Karpas-422 (cell line): ENCODE data around the gene KRT5. TPM values are rescaled to one million over a fixed set of nuclear protein-coding genes. Genes with fewer than 3 reads are reported as not detected.
"Not testable (repeated sequence)": the region's sequence is repeated elsewhere in the genome, so short reads cannot be mapped to it uniquely, and the experiment has no call there.

Experiments
- DNase-seq: peaks from one replicate; pipeline ENCODE4 v3.0.0-alpha.2; 2015
- H2AFZ ChIP-seq: fragments of 200-600 bp; sonication (generic); 2 replicates; pipeline ENCODE4 v1.6.1; 2014; ENCODE audit warnings: antibody characterized with exemption, low read length, mixed read lengths
- H3K27ac ChIP-seq: fragments of 200-600 bp; sonication (generic); 2 replicates; pipeline ENCODE4 v1.5.1; 2014; ENCODE audit warnings: mild to moderate bottlenecking, low read length, moderate library complexity
- H3K27me3 ChIP-seq: fragments of 200-600 bp; sonication (generic); 2 replicates; pipeline ENCODE4 v1.6.1; 2014; ENCODE audit warnings: low read length, mixed read lengths
- H3K36me3 ChIP-seq: fragments of 200-600 bp; sonication (generic); 2 replicates; pipeline ENCODE4 v1.6.1; 2014; ENCODE audit warnings: low read length, mixed read lengths; ENCODE audit not compliant: insufficient read depth
- H3K4me1 ChIP-seq: fragments of 200-600 bp; sonication (generic); 2 replicates; pipeline ENCODE4 v1.6.1; 2014; ENCODE audit warnings: mild to moderate bottlenecking, low read length, mixed read lengths
- H3K4me2 ChIP-seq: fragments of 200-600 bp; sonication (generic); 2 replicates; pipeline ENCODE4 v1.6.1; 2014; ENCODE audit warnings: low read length, low read depth, mild to moderate bottlenecking; ENCODE audit not compliant: poor library complexity, severe bottlenecking
- H3K4me3 ChIP-seq: fragments of 200-600 bp; sonication (generic); 2 replicates; pipeline ENCODE4 v1.5.1; 2014; ENCODE audit warnings: mild to moderate bottlenecking, antibody characterized with exemption, low read length, mixed read lengths
- H3K79me2 ChIP-seq: fragments of 200-600 bp; sonication (generic); 2 replicates; pipeline ENCODE4 v1.6.1; 2014; ENCODE audit warnings: mild to moderate bottlenecking, low read length, mixed read lengths
- H3K9ac ChIP-seq: fragments of 200-600 bp; sonication (generic); 2 replicates; pipeline ENCODE4 v1.6.0; 2014; ENCODE audit warnings: low read length
- H3K9me2 ChIP-seq: fragments of 200-600 bp; sonication (generic), shearing (Covaris generic); replicated peaks from 2 replicates; pipeline ENCODE4 v1.6.0; 2014; ENCODE audit warnings: mild to moderate bottlenecking, low read length, moderate library complexity; ENCODE audit not compliant: insufficient read depth
- H3K9me3 ChIP-seq: fragments of 300-700, 200-600 bp; sonication (generic); 2 replicates; pipeline ENCODE4 v1.6.1; 2014; ENCODE audit warnings: low read length, mixed read lengths
- H4K20me1 ChIP-seq: fragments of 200-600 bp; sonication (generic); 2 replicates; pipeline ENCODE4 v1.6.1; 2014; ENCODE audit warnings: mild to moderate bottlenecking, antibody characterized with exemption, low read length, low read depth; ENCODE audit not compliant: insufficient read depth
- total RNA-seq: library from RNA; depleted of rRNA; stranded (reverse); fragments of >200 nt; shearing (Covaris generic); gene quantifications from 2 replicates; pipeline ENCODE4 v1.2.3, GENCODE V29; 2014; ENCODE audit warnings: low replicate concordance

KRT5 gene
- total RNA-seq, 1 experiment from 2014 or later: not detected

DNA sequence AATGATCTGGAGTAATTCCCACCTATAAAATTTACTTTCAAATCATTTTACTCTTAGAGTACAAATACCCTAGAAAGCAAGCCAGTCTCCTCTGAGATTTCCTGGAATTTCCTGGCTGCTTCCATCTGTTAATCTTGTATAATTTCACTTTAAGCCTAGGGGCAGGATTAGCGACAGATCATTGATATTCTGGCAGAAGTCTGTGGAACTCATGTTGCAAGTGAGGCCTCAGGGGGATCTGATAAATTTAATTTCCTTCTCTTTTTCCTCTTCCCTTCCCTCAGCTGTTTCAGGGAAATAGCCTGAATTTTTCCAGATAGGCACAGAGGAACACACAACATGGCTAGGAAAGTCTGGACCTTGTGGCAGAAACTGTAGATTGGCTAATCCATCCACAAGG is 21.2 kb downstream of the KRT5 start:
- no peak overlapping the region for H3K9ac ChIP-seq
- H3K9me3 ChIP-seq: no peaks in the 10 kb centered on the region
- H3K4me1 ChIP-seq: peaks cover 21% of the 10 kb centered on the region
- H3K4me3 ChIP-seq: no peak overlapping the region
- no peaks in the 10 kb centered on the region for H3K36me3 ChIP-seq
- no peaks in the 10 kb centered on the region for H4K20me1 ChIP-seq
- H3K27ac ChIP-seq: no peak overlapping the region
- H3K4me2 ChIP-seq: no peak overlapping the region
- H3K27me3 ChIP-seq: no peaks in the 10 kb centered on the region
- no peaks in the 10 kb centered on the region for H3K9me2 ChIP-seq
- DNase-seq: no peak
- no peaks in the 10 kb centered on the region for H3K79me2 ChIP-seq
- H2AFZ ChIP-seq: no peak overlapping the region

DNA sequence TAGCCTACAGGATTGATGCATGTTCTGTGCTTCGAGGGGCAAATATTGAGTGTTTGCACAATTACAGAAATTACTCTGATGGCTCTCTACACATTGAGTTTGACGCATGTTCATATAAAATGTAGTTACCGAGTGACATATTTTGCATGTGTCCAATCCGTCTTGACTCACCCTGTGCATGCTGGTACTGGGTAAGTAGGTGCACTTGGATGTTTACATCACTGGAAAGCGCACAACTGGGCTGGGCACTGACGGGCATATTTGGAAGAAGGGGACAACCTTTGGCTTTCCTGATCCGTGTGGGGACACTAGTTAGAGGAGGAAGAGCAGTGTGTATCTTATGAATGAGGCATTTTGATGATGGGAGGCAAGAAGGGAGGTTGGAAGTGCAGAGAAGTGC is 22.2 kb downstream of the KRT5 start:
- H3K27ac ChIP-seq: no peak overlapping the region
- H4K20me1 ChIP-seq: no peaks in the 10 kb centered on the region
- no peak for DNase-seq
- H3K4me3 ChIP-seq: no peak overlapping the region
- H3K9me2 ChIP-seq: no peaks in the 10 kb centered on the region
- H3K36me3 ChIP-seq: no peaks in the 10 kb centered on the region
- H3K4me2 ChIP-seq: no peak overlapping the region
- no peaks in the 10 kb centered on the region for H3K27me3 ChIP-seq
- no peak overlapping the region for H3K9ac ChIP-seq
- no peak overlapping the region for H2AFZ ChIP-seq
- peaks cover 21% of the 10 kb centered on the region for H3K4me1 ChIP-seq
- H3K9me3 ChIP-seq: no peaks in the 10 kb centered on the region
- H3K79me2 ChIP-seq: no peaks in the 10 kb centered on the region

DNA sequence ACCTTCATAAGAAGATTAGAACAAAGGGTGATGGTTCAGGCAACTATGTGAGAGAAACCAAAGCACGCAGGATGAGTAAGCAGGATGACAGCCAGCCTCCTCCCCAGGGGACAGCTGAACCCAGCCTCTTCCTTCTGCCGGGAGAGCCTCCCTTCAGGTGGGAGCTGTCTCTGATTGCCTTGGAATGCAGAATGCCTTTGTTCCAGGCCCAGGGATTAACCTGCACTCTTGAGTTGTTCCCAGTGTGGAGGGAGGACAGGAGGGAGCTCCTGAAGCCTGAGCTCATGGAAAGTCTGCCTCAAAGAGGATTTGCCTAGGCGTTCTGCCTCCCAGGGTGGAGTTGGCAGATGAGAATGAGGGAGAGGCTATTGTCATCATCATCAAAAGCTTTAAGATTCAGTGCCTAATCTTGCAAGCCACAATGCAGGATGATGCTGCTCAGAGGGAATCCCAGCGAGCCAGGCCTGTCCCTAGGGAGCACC is 23.6 kb downstream of the KRT5 start:
- Histone ChIP-seq H3K4me2 (peak overlapping the region; percentile 26), H3K27me3 (no peaks in the 10 kb centered on the region), H3K9me3 (no peaks in the 10 kb centered on the region), H3K36me3 (no peaks in the 10 kb centered on the region), H3K27ac (no peak overlapping the region), H3K9ac (no peak overlapping the region), H3K9me2 (no peaks in the 10 kb centered on the region), H3K4me3 (no peak overlapping the region), H4K20me1 (no peaks in the 10 kb centered on the region), H3K79me2 (no peaks in the 10 kb centered on the region), H3K4me1 (peaks cover 21% of the 10 kb centered on the region), H2AFZ (no peak overlapping the region)
- DNase-seq: no peak

DNA sequence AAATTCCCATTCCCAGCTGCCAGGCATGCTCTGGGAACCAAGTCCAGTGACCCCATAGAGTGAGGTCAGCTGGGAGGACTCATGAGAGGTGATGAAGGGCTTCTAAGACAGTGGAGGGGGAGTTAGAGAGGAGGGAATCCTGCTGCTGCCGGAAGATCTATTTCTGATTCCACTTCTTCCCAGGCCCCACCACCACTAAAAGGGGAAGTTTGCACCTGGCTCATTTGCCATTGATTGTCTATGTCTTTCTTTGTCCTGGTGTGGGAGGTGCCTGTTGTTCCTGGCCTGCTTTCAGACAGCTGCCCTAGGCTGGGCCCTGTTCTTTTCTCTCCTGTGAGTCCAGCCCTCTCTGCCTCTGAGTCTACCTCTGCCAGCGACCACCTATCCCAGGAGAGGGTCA is 24.1 kb downstream of the KRT5 start:
- no peak for DNase-seq
- no peaks in the 10 kb centered on the region for H4K20me1 ChIP-seq
- H3K9me2 ChIP-seq: no peaks in the 10 kb centered on the region
- H3K27me3 ChIP-seq: no peaks in the 10 kb centered on the region
- H3K27ac ChIP-seq: no peak overlapping the region
- H3K4me3 ChIP-seq: no peak overlapping the region
- H3K36me3 ChIP-seq: no peaks in the 10 kb centered on the region
- peak overlapping the region; percentile 26 for H3K4me2 ChIP-seq
- H3K79me2 ChIP-seq: no peaks in the 10 kb centered on the region
- no peaks in the 10 kb centered on the region for H3K9me3 ChIP-seq
- H2AFZ ChIP-seq: no peak overlapping the region
- no peak overlapping the region for H3K9ac ChIP-seq
- H3K4me1 ChIP-seq: peaks cover 21% of the 10 kb centered on the region

DNA sequence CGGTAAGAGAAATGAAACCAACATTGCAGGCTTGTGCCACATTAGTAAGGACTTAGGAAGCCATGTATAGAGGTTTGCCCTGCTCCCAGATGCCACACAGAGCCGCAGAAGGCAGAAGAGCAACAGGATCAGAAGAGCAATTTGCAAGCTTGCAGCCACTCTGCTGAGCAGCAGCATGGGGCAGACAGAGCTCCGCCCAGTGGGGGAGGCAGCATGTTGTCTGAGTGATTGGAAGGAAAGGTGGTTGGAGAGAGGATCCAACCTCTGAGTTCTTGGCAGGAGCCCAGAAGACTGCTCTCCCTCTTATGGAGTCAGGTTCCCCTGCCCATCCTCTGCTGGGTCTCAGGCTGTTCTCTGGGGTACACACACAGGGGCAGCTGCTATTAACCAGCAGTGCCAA is 24.8 kb downstream of the KRT5 start:
- Histone ChIP-seq H3K36me3 (no peaks in the 10 kb centered on the region), H3K4me3 (no peak overlapping the region), H2AFZ (no peak overlapping the region), H3K27me3 (no peaks in the 10 kb centered on the region), H3K9me2 (no peaks in the 10 kb centered on the region), H3K9ac (no peak overlapping the region), H3K27ac (no peak overlapping the region), H3K4me1 (peaks cover 21% of the 10 kb centered on the region), H3K4me2 (no peak overlapping the region), H4K20me1 (no peaks in the 10 kb centered on the region), H3K9me3 (no peaks in the 10 kb centered on the region), H3K79me2 (no peaks in the 10 kb centered on the region)
- DNase-seq: no peak

DNA sequence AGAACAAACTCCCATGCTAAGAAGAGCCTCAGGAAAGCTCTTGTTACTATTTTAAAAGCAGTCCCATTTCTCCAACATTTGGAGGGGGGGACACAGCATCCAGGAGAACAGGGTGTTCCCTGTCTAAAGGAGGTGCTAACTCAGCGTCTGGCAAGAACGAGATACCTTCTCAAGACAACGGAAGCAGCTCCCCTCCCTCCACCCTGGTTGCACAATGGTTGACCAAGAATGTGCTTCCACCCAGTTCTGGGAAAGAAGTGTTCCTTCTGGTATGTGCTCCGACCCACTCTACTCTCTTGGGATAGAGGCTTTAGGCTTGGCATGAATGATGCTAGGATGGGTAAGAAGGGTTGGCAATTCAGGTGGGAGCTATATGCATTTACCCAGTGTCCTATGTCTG is 25.7 kb downstream of the KRT5 start:
- H3K4me2 ChIP-seq: no peak overlapping the region
- no peaks in the 10 kb centered on the region for H3K9me3 ChIP-seq
- no peak for DNase-seq
- H3K9me2 ChIP-seq: no peaks in the 10 kb centered on the region
- no peaks in the 10 kb centered on the region for H3K79me2 ChIP-seq
- no peak overlapping the region for H3K27ac ChIP-seq
- H3K4me1 ChIP-seq: peaks cover 21% of the 10 kb centered on the region
- no peak overlapping the region for H3K9ac ChIP-seq
- no peaks in the 10 kb centered on the region for H3K27me3 ChIP-seq
- no peaks in the 10 kb centered on the region for H4K20me1 ChIP-seq
- H2AFZ ChIP-seq: no peak overlapping the region
- no peak overlapping the region for H3K4me3 ChIP-seq
- H3K36me3 ChIP-seq: no peaks in the 10 kb centered on the region

DNA sequence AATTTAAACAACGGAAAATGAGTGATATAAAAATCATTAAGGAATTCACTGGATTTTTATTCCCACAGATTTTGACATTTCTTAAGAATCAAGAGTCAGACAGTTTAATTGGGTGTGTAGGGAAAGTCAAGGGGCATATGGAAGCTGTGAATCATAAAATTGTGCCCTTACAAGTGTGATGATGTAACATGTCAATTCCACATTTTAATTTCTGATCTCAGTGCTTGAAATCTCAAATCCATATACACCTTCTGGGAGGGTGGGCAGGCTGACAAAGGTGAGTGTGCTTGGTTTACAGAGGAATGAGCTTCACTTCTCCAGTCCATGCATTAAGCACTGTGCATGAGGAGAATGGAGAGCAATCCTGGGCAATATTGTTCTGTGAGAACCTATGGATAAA is 26.1 kb downstream of the KRT5 start:
- Histone ChIP-seq H3K9ac (no peak overlapping the region), H3K9me3 (no peaks in the 10 kb centered on the region), H3K9me2 (no peaks in the 10 kb centered on the region), H2AFZ (no peak overlapping the region), H3K27me3 (no peaks in the 10 kb centered on the region), H3K4me2 (no peak overlapping the region), H3K27ac (no peak overlapping the region), H3K79me2 (no peaks in the 10 kb centered on the region), H4K20me1 (no peaks in the 10 kb centered on the region), H3K4me1 (peaks cover 21% of the 10 kb centered on the region), H3K36me3 (no peaks in the 10 kb centered on the region), H3K4me3 (no peak overlapping the region)
- no peak for DNase-seq

DNA sequence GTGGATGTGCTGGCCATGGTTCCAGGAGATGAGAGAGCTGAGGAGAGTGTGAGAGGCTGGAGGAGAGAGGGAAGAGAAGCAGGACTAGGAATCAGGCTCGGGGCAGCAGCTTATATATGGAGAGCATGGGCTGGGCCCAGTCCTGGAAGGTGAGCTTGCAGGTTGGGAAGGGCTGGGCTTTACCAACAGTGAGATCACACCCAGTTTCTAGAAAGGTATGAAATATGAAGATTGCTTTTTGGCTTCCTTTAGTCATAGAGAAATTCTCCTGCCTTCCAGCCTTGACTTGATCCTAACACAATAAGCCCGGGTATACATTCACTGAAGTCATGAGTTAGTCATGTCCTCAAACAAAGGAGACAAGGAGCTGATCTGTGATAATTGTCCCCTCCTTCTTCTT is 27.0 kb downstream of the KRT5 start, which contains the start of gene KRT6A:
TSS of gene KRT6A (minus strand) at position 86 of the 400 bp plus-strand sequence. CDS start at position 17, 69 bp downstream.
- no peaks in the 10 kb centered on the region for H4K20me1 ChIP-seq
- H3K4me2 ChIP-seq: no peak within 1 kb of the TSS
- DNase-seq: no peak
- no peak within 1 kb of the TSS for H3K27ac ChIP-seq
- H3K79me2 ChIP-seq: no peaks in the 10 kb centered on the region
- peaks cover 21% of the 10 kb centered on the region for H3K4me1 ChIP-seq
- H3K36me3 ChIP-seq: no peaks in the 10 kb centered on the region
- no peak within 1 kb of the TSS for H3K4me3 ChIP-seq
- H3K9me2 ChIP-seq: no peaks in the 10 kb centered on the region
- H3K27me3 ChIP-seq: no peaks in the 10 kb centered on the region
- H3K9me3 ChIP-seq: no peaks in the 10 kb centered on the region
- H3K9ac ChIP-seq: no peak within 1 kb of the TSS
- H2AFZ ChIP-seq: no peak within 1 kb of the TSS

DNA sequence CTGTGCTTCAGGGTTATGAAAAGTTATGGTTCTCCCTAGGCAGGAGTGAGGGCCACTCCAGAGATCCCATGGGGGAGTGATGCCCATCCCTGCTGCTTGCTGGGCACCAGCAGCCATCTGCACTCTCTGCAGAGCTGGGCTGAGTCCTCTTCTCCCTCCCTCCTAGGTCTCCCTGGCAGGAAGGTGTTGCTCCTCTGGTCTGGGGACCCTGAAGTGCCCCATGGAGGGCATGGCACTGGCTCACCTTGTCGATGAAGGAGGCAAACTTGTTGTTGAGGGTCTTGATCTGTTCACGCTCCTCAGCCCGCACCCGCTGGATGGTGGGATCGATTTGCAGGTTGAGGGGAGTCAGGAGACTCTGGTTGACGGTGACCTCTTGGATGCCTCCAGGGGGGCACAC is 27.8 kb downstream of the KRT5 start:
- not testable (repeated sequence) for H3K4me2 ChIP-seq, H3K27me3 ChIP-seq, H2AFZ ChIP-seq, H3K36me3 ChIP-seq, H3K9me3 ChIP-seq, H3K9me2 ChIP-seq, H3K4me3 ChIP-seq, DNase-seq, H3K79me2 ChIP-seq, H3K27ac ChIP-seq, H4K20me1 ChIP-seq, H3K9ac ChIP-seq
- peaks cover 21% of the 10 kb centered on the region for H3K4me1 ChIP-seq
